NCI-H187 treated with DMSO at 0.1 percent for 48 hours (cell line): ENCODE measurements around the gene FAM181A.

ENCODE experiments used
- DNase-seq: peaks from one replicate; lab custom pipeline; 2025; lab: John Stamatoyannopoulos, UW

FAM181A gene

DNA sequence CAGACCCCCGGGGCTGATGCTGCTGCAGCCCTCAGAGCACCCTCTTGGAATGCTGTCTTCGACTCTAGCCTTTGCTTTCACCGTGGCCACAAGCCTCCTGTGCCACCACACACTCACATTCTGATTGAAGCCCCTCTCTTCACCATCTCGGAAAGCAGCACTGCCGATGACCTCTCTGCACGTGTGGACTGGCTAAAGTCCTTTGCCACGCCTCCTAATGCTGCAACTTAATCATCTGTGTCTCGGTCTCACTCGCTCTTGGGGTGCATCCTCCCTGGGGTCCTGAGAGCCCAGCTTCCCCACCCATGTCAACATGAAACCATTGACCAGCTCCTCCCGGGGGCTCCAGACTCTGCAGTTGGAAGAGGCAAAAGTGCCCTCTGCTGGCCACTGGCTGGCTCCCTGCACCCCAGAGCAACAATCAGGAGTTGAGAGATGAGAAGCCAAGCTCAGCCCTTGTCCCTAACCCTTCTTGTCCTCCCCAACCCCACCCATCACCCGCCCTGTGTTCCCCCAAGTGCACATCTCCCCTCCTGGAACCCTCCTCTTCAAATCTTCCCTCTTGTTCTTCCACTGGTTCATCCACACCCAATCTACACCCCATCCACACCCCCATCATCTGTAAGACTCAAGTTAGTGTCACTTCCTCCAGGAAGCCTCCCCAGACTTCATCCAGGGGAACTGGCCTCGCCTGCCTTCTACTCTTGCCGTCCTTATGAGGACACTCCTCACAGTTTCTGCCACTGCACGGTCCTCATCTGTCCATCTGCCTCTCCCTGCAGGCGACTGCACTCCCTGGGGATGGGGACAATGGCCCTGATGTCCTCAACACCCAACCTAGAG, 23.6 kb upstream of the FAM181A start:
- DNase-seq = no peak

DNA sequence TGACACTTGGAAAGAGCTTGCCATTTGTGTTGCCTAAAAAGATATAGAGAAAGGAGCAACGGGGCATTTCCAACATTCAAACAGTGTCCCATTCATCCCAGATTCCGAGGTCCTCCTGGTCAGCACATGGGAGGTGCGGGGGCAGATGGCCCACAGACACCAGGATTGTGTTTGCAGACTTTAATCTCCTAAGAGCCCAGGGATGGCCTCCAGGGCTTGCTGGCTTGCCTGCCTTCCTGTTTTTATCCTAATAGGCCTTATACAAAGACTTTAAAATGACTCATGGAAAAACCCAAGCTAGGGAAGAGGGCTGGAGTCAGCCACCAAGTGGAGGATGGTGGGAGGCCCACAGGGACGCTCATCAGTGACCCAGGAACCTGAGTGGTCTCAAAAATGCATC, 21.5 kb upstream of the FAM181A start:
- DNase-seq = no peak

DNA sequence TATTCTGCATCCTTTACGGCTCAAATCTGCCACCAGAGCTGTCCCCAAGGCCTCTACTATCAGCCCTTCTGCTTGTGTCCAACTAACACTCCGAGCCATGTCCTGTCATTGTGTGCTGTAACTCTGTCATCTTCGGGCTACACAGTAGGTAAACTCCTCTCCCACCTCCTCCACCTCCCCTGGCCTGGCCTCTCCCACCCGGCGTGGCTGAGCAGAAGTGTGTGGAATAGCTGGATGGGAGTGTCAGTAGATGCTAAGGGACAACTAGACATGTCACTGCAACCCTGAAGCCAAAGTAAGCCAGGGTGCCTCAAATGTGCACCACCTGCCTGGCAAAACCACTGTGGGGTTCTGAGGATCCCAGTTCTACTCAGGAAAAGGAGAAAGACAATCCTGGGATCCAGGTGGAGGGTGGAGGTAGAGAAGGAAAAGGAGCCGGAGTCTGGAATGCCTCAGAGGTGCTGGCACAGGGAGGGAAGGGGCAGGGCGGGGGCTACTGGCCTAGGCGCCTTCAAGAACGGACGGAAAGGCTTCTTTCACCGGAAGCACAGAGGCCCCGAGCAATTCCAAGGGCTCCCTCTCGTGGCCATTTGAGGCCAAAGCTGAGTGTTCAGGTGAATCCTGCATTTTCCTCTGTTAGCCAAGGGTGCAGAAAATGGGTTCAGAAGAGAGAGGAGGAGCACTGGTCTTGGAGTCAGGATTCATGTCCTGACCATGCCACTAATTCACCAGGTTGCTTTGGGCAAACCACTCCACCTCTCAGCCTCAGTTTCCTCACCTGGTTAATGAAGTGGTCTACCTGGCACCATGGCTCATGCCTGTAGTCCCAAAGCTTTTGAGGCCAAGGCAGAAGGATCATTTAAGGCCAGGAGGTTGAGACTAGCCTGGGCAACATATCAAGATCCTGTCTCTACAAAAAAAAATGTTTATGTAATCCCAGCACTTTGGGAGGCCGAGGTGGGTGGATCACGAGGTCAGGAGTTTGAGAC, 20.5 kb upstream of the FAM181A start:
- no peak for DNase-seq

DNA sequence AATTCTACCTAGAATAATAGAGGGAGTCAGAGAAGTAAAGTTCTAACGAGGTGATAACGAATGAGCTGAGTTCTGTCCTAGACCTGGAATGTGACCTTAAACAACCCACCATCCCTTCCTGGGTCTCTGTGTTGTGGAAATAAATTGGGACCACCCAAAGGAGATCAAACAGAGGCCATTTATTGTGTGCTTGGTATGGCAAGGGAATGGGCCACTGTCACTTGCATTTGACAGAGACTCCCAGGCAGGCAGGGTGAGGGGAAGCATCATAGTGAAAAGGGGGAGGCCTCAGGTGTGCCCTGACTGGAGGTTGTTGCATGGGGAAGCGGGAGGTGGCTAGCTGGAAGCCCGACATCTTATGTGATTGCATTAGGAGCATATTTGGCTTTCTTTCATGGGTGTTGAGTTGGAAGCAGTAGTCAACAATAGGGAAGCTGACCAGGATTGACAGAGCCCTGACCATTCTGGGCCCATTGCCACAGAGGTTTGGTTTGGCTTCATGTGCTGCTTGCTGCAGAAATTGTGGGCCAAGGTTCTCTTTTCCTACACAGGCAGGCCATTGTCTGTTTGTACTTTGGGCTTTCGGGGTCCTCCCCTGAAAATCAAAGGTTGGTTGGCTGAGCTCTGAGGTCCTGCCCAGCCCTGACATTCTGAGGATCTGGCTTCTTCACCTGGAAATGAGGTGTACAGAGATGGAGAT, 17.6 kb upstream of the FAM181A start:
- no peak for DNase-seq

DNA sequence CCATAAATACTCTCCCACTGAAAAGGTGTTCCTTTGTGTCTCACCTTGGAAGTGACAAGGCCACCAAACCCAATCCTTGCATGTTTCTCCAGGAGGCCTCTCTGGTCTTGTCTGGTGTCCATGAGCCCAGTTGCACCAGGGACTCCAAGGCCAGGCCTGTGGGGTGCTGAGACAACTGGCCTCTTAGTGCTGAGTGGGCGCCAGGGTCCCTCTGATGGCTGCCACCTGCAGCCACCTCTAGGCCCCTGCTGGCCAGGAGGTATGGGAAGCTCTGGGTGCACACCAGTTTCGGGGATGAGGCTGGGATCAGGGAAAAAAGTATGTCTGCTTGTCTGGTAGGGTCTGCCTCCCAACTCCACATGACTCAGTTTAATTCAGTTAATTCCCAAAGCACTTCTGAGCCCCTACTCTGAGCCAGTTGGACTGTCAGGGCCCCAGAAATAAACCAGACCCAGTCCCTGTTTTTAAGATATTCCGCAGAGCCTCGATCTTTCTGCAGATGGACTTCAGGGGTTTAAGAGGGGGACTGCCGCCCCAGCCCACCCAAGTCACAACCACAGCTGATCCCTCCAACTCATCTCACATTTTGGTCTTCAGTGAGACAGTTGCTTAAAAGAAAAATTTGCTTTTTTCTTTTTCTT, 15.0 kb upstream of the FAM181A start:
- no peak for DNase-seq

DNA sequence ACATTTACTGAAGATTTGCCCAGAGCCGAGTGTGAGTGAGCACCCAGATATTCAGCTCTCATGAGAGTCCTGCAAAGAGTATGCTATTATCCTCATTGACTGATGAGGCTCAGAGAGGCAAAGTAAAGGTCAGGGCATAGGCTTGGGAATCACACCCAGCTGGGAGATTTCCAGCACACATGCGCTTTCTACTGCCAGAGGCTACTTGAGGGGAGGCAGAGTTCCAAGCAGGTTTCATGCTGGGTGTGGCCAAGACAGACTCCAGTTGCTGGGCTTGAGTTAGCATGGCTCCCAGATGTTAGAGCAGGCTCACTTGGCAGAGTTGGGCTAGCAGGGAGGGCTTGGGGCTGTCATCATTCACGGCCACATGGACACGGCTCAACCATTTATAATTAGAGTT, 14.4 kb upstream of the FAM181A start:
- DNase-seq = no peak

DNA sequence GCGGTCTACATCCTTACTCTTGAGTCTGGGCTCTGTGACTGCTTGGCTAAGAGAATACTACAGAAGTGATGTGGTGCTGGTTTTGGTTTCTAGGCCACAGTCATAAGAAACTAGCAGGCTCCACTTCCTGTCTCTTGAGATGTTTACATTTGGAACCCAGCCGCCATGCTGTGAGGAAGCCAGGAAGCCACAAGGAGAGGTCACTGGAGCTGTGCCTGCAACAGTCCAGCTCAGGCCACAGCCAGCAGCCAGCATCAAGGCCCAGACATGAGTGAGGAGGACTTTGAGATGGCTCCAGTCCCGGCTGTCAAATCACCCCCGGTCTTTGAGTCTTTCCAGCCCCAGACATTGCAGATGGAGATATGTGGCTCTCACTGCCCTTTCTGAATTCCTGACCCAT, 12.9 kb upstream of the FAM181A start:
- no peak for DNase-seq

DNA sequence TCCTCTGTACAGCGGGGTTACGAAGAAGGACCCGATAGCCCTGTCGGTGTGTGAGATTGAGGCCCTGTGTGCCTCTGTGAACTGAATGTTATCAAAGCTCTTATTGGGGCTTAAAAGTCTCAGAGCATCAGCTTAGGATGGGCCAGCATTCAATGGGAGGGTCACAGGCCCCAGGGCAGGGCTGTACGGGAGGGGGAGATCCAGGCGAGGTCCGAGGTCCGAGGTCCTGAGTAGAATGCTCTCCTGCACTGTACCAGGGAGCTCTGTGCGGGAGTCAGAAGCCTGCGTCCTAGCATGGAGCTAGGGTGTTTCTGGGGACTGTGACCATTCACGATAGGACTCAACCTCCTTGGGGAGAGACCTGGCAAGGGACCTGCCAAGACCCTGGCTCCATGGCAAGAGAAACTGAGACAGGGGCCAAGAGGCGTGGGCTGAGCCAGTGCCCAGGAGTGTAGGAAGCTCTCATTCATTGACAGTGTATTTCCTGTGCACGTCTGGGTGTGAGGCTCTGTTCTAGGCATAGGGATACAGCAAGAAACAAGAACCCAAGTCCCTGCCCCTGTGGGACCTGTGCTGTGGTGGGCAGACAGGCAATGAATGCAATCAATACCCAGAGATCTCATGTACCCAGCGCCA, 12.0 kb upstream of the FAM181A start:
- no peak for DNase-seq

DNA sequence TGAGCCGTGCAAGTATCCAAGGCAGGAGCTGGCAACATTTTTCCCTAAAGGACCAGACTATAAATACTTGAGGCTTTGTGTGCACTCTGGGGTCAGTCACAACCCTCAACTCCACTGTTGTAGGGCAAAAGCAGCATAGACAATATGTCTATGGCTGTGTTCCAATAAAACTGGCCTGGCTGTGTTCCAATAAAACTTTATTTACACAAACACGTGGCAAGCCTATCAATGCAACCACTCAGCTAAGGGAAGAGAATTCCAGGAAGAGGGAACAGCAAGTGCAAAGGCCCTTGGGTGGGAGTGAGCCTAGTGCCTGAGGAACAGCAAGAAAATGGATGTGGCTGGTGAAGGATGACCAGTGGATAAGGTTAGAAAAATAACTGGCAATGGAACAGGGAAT, 11.3 kb upstream of the FAM181A start:
- DNase-seq = no peak

DNA sequence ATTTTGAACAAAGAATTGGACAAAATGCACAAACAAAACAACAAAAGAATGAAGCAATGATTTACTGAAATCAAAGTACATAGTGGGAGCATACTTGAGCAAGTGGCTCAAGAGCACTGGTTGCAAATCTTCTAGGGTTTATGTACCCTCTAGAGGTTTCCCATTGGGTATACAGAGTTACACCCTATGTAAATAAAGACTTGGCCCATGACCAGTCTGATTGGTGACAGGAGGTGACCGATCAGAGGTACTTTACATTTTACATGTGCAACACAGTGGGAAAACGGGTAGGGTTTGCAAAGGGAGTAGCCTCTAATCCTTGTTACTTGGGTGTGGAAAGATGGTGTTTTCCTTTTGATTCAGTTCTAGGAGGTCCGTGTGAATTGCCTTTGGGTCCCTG, 10.6 kb upstream of the FAM181A start:
- no peak for DNase-seq

DNA sequence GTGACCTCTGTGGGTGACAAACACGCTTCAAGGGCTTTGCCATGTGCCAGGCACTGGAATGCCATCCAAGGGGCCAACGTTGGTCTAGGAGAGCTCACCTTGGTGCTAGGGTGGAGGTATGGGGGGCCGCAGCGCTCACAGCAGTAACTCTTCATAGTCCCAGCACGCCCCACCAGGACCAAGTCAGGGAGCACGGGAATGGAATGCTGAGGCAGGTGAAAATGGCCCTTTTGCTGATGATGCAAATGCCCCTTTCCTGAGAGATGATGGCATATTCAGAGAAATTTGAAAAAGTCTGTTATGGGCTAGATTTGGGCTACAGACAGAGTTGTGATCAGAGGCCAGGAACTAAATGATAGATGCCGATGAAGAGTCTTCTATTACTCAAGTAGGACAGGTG, 10.0 kb upstream of the FAM181A start:
- no peak for DNase-seq

DNA sequence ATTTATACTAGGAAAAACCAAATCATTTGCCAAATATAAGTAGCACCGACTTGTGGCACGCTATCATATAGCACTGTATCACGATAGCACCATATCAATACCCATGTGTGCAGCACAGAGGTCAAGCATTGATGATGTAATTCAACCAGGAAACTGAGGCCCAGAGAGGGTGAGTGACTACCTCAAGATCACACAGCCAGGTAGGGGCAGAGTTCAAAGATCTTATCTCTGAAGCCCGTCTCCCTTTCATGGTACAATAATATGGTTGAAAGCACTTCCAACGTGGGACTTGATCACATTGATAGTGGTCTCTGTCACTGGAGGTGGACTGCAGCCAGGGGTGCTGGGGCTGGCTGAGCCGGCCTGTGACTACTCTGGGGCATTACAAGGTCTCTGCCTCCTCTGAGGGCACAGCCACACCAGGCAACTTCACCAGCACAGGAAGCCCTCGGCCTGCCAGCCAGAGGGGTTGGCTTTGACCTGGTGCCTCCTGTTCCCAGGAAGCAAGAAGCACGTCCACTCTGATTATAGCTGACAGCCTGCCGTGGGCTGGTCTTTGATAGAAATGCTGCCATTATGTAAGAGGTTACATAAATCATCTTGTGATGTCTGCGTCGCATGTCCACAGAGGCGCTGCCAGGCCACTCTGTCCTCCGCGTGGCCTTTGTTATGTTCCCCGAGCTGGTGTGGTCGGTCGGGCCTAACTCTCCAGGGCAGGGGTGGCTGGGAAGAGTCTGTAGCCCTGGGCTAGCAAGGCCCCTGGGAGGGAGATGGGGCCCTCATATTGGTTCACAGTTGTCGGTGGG, 5.9 kb upstream of the FAM181A start:
- no peak for DNase-seq

DNA sequence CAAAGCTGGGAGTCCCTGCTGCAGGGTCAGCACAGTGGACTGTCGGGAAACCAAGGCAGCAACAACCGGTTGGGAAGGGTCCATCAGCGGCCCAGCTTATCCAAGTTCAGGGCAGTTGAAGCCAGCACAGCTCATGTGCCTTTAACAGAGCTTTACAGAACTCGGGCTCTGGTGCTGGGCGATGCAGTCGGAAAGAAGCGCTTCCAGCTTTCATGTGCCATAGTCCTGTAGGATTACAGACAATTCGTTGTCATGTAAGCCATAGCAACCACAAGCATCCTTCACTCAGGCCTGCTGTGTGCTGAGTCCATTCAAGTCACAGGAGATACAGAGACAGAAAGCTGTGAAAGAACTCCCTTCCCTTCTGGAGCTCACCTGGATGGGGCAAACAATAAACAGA, 3.5 kb upstream of the FAM181A start:
- DNase-seq = peak; percentile 40

DNA sequence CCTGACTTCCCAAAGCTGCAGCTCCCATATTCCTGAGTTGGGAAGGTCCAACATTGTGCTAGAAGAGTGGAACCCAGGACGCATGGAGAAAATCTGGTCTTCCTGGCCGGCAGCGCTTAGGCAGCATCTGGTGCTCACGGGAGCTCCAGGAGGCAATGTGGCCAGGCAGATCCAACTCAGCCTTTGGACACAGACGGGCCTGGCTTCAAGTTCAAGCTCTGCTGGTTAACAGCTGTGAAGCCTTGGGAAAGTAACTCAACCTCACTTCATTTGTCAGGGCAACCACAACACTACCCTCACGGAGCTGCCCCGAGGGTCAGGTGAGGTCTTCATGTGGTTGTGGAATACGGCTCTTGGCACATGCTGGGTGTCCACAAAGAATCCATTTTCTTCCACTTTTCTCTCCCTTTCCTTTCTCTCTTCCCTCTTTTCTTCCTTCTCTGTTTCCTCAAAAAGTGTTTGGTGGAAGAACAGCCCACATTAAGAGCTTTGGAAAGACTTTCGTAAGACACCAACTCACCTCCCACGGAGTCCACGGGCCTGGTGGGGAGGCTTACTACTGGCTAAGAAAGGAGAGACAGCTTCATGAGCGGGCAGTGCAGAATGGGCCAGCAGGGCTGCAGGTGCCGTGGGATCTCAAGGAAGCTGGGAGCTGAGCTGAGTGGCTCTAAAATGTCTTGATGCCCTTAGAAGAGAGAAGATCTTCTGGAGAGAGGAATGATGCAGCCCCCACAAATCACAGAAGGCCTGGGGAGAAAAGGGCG, 2.4 kb upstream of the FAM181A start:
- DNase-seq = no peak

DNA sequence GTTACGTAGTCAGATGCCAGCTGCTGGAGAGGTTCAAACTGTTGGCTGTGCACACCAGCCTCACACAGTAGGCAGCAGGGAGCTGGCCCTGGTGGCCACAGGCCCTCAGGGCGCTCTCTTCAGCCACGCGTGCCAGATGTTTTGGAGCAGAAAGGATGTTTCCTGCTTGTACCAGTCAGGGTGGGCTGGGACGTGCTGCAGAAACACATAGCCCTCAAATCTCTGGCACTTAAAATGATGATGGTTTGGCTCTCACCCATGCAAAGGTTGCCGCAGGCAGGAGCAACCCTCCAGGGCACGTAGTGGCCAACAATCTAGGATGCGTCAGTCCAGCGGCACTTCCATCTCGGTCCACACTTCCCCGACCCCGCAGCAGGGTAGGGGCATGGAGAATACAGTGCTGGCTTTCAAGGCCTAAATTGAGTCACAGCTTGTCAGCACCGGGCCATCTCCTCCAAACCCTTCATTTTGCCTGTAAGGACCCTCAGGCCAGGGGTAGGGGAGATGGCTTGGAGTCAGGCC, 1.7 kb upstream of the FAM181A start:
- DNase-seq = no peak

DNA sequence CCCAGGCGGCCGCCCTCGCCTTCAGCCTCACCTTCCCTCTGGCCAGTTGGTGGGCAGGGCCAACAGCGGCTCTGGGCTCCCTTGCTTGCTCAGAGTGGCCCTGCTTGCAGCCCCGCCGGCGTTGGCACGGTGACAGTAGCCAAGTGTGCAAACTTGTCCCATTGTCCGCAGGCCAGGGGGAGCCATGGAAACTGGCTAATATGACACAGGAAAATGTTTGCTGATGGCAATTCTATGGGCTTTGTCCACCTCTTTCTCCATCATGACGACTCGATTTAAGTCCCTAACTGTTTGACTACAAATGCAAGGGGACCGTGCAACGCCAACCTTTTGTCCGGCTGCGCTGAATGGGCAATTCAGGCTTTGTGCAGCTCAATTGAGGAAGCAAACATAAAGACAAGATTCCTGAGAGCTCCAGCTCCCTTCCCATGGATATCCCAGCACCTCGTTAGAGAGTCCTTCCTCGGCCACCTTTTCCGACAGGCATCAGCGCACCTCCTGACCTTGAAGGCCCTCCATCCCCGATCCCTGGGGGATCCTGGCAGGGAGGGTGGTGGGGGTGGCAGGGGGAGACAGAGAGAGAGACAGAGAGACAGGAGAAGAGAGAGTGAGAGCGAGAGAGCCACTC, 785 bp upstream of the FAM181A start:
- DNase-seq = no peak

DNA sequence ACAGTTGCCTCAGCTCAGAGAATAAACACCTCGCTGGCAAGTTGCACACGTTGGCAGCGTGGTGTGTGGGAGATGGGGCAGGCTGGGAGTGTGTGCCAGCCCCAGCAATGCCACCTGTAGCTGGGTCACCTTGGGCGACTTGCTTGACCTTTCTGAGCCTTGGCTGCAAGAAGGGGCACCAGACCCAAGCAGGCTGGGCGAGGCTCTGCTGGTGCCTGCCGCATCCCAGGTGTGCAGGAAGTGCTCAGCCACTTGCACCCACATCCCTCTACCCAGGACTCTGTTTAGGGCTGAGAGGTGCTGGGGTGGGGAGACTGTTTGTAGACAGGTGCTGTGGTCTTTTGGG, 629 bp downstream of the FAM181A start:
- DNase-seq = no peak

DNA sequence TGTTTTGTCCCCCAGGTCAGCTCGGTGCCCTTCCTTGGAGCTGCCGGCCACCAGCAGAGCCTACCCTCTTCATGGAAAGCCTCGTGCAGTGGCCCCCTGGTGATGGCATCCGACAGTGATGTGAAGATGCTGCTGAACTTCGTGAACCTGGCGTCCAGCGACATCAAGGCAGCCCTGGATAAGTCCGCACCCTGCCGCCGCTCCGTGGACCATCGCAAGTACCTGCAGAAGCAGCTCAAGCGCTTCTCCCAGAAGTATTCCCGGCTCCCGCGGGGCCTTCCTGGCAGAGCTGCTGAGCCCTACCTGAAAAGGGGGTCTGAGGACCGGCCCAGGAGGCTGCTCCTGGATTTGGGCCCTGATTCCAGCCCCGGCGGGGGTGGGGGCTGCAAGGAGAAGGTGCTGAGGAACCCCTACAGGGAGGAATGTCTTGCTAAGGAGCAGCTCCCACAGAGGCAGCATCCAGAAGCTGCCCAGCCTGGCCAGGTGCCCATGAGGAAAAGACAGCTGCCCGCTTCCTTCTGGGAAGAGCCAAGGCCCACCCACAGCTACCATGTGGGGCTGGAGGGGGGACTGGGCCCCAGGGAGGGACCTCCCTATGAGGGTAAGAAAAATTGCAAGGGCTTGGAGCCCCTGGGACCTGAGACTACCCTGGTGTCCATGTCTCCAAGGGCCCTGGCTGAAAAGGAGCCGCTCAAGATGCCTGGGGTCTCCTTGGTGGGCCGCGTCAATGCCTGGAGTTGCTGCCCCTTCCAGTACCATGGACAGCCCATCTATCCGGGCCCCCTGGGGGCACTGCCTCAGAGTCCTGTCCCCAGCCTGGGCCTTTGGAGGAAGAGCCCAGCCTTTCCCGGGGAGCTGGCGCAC, 1.3 kb downstream of the FAM181A start:
- DNase-seq = no peak
